Endothelial cell of umbilical vein (primary cell): ENCODE data around the gene LYSMD2. TPM values are rescaled to one million over a fixed set of nuclear protein-coding genes. Genes with fewer than 3 reads are reported as not detected.

Source experiments
- BruUV-seq: library from RNA; stranded (reverse); fragments of 400-500 nt; replicated peaks from 2 replicates; lab custom pipeline; 2021; lab: Mats Ljungman, UMichigan
- CTCF ChIA-PET: fragments of 300-600, 350-600 bp; sonication (Branson Sonifier 250); formaldehyde crosslinking; loops from one replicate; lab custom pipeline; 2021; ENCODE audit warnings: antibody characterized with exemption, inconsistent platforms; lab: Charles Lee
- POLR2A ChIA-PET: fragments of 300-600, 350-600 bp; sonication (Branson Sonifier 250); formaldehyde crosslinking; loops from one replicate; lab custom pipeline; 2021; ENCODE audit warnings: antibody characterized with exemption, inconsistent platforms; lab: Charles Lee
- DNase-seq: peaks from one replicate; pipeline ENCODE4 v3.0.0-alpha.2; 2011; ENCODE audit warnings: low read depth, low spot score
- FAIRE-seq: peaks from 2 replicates; lab custom pipeline; 2011; peaks lifted over from hg19 to GRCh38; lab: Jason Lieb, UNC
- H2AFZ ChIP-seq: 2 replicates; pipeline ENCODE4 v1.6.0; 2012; ENCODE audit warnings: low read depth, low read length, control low read depth, inconsistent platforms
- H3K27ac ChIP-seq: 2 replicates; pipeline ENCODE4 v1.5.1; 2011; ENCODE audit warnings: low read depth, mild to moderate bottlenecking, control low read depth, low read length, moderate library complexity; ENCODE audit not compliant: insufficient read depth
- H3K27me3 ChIP-seq, 2 experiments: 2 replicates each; pipeline versions ENCODE4 v1.6.0 to v1.6.1; 2011; ENCODE audit warnings: low read length in 2 of 2, mixed read lengths in 1 of 2; ENCODE audit not compliant: control insufficient read depth in 2 of 2, insufficient read depth in 2 of 2
- H3K36me3 ChIP-seq, 2 experiments: 2 replicates in 1 of 2; 3 replicates in 1 of 2; pipeline ENCODE4 v1.5.1; 2011; ENCODE audit warnings: low read length in 2 of 2, mild to moderate bottlenecking in 1 of 2, moderate library complexity in 1 of 2; ENCODE audit not compliant: control insufficient read depth in 2 of 2, insufficient read depth in 2 of 2; ENCODE audit errors: extremely low read depth in 1 of 2
- H3K4me1 ChIP-seq: 3 replicates; pipeline ENCODE4 v1.5.1; 2011; ENCODE audit warnings: mild to moderate bottlenecking, low read length; ENCODE audit not compliant: control insufficient read depth, insufficient read depth; ENCODE audit errors: extremely low read depth
- H3K4me2 ChIP-seq: 2 replicates; pipeline ENCODE4 v1.6.1; 2011; ENCODE audit warnings: low read length, control low read depth, mixed read lengths; ENCODE audit not compliant: insufficient read depth
- H3K4me3 ChIP-seq, 3 experiments: fragments of 200-600 bp in 1 of 3; sonication (generic), shearing (Covaris generic) in 1 of 3; replicated peaks in 1 of 3; 2 replicates each; pipeline ENCODE4 v1.5.1; 2011 to 2016; ENCODE audit warnings: control low read depth in 3 of 3, low read length in 3 of 3, mild to moderate bottlenecking in 2 of 3, inconsistent platforms in 1 of 3, low read depth in 1 of 3, moderate library complexity in 1 of 3; ENCODE audit not compliant: insufficient read depth in 1 of 3
- H3K79me2 ChIP-seq: 2 replicates; pipeline ENCODE4 v1.6.0; 2012; ENCODE audit warnings: low read length, inconsistent platforms; ENCODE audit not compliant: control insufficient read depth, insufficient read depth
- H3K9ac ChIP-seq: replicated peaks from 2 replicates; pipeline ENCODE3; 2011; ENCODE audit warnings: low read length, control low read depth; ENCODE audit not compliant: insufficient read depth; ENCODE audit errors: extremely low read depth
- H3K9me1 ChIP-seq: replicated peaks from 3 replicates; pipeline ENCODE4 v1.6.0; 2011; ENCODE audit warnings: mild to moderate bottlenecking, low read length; ENCODE audit not compliant: control insufficient read depth, insufficient read depth; ENCODE audit errors: extremely low read depth
- H3K9me3 ChIP-seq: replicated peaks from 2 replicates; pipeline ENCODE4 v1.5.1; 2012; ENCODE audit warnings: low read length, inconsistent platforms; ENCODE audit not compliant: control insufficient read depth, insufficient read depth
- H4K20me1 ChIP-seq: replicated peaks from 2 replicates; pipeline ENCODE3; 2011; ENCODE audit warnings: mild to moderate bottlenecking, low read length; ENCODE audit not compliant: control insufficient read depth, insufficient read depth; ENCODE audit errors: extremely low read depth
- EZH2 ChIP-seq: IDR thresholded peaks from 2 replicates; pipeline ENCODE4 v1.6.1; 2012; ENCODE audit warnings: borderline replicate concordance, low read depth, mild to moderate bottlenecking, moderate library complexity, low read length, inconsistent platforms; ENCODE audit not compliant: severe bottlenecking
- FOS ChIP-seq: IDR thresholded peaks from 2 replicates; pipeline ENCODE4 v1.6.1; 2011; ENCODE audit warnings: mild to moderate bottlenecking, low read length, moderate library complexity, borderline replicate concordance; ENCODE audit not compliant: insufficient read depth
- GATA2 ChIP-seq: IDR thresholded peaks from 2 replicates; pipeline ENCODE4 v1.7.0; 2011; ENCODE audit warnings: low read depth, mild to moderate bottlenecking, moderate library complexity, mixed read lengths, low read length; ENCODE audit not compliant: insufficient read length, insufficient read depth
- JUN ChIP-seq: IDR thresholded peaks from 2 replicates; pipeline ENCODE4 v1.6.1; 2011; ENCODE audit warnings: borderline replicate concordance, low read depth; ENCODE audit not compliant: insufficient read length, insufficient read depth
- MYC ChIP-seq: IDR thresholded peaks from one replicate; pipeline ENCODE4 v1.6.1; 2011; ENCODE audit warnings: mild to moderate bottlenecking, low read depth, low read length
- POLR2A ChIP-seq: IDR thresholded peaks from 2 replicates; pipeline ENCODE4 v1.6.1; 2012; ENCODE audit warnings: low read depth, mild to moderate bottlenecking, control low read depth, low read length
- POLR2AphosphoS5 ChIP-seq: IDR thresholded peaks from 2 replicates; pipeline ENCODE4 v1.6.1; 2012; ENCODE audit warnings: low read depth, mild to moderate bottlenecking, control low read depth, low read length, moderate library complexity; ENCODE audit not compliant: insufficient read depth
- dilution Hi-C: fragments of 300-500 bp; cut with MboI; formaldehyde crosslinking; loops from one replicate; pipeline ENCODE4 v1.15.0; 2019; ENCODE audit warnings: low sequenced_read_pairs; ENCODE audit not compliant: extremely low pct_ligation_motif_present
- intact Hi-C: fragments of 100-400 bp; cut with micrococcal nuclease; formaldehyde crosslinking; loops from one replicate; pipeline ENCODE4 v1.10.0; 2022
- polyA plus RNA-seq, 4 experiments: library from polyadenylated mRNA; depleted of rRNA in 3 of 4; stranded (reverse) in 3 of 4; unstranded in 1 of 4; fragments of >200 nt; gene quantifications; 2 replicates each; pipeline versions ENCODE4 v1.2.1 to v1.2.3, GENCODE V29; 2011 to 2012; ENCODE audit warnings: missing spikeins in 1 of 4
- total RNA-seq: library from RNA; stranded (reverse); gene quantifications from 2 replicates; pipeline ENCODE4 v1.2.3, GENCODE V29; 2021
- TF ChIP-seq, protein P1 (sequence below): IDR thresholded peaks from 2 replicates; pipeline ENCODE4 v1.6.1; 2011; ENCODE audit not compliant: insufficient read depth, insufficient read length
- TF ChIP-seq, protein P2 (sequence below), 2 donors: IDR thresholded peaks; 1 replicate in 1 of 2; 2 replicates in 1 of 2; pipeline ENCODE4 v1.5.1; 2011; ENCODE audit warnings: low read length in 2 of 2, mild to moderate bottlenecking in 2 of 2, moderate library complexity in 2 of 2, control low read depth in 1 of 2, inconsistent platforms in 1 of 2, low read depth in 1 of 2; ENCODE audit not compliant: insufficient read depth in 1 of 2; ENCODE audit errors: extremely low read depth in 1 of 2

Gene LYSMD2
- total and polyA plus RNA-seq, 2 donors (not counting 3 experiments of a cell fraction or from before 2014, with no cell fraction given), result 6.2 to 8.0 TPM

DNA sequence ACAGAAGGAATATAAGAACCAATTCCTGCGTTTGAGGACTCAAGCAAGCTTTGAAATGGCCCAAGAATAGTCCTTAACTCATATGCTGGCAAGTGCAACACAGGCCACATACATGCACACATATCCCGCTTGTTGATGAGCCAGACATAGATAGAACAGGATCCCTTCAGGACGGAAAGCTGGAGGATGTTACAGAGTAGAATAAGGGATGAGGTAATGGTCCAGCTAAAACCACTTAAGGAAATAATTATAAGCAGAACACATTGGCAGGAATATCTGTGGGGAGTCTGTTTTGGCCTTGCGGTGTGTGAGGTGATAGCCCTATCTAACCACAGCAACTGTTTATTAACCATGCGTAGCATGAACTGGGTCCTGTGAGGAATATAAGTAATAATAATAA lies 31.2 kb downstream of the LYSMD2 start:
- FAIRE-seq (no peak), DNase-seq (no peak)
- ChIA-PET POLR2A (no interaction called here), CTCF (interaction anchor here (0.8 to 1.3 kb wide), 2 partner anchors 9 kb away, joined by 3 read pairs; no protein-coding TSS in a partner anchor)
- Histone ChIP-seq H2AFZ (no peak overlapping the region), H3K4me3 (no peak overlapping the region), H3K9me3 (no peaks in the 10 kb centered on the region), H3K4me1 (no peaks in the 10 kb centered on the region), H3K4me2 (no peak overlapping the region), H4K20me1 (no peaks in the 10 kb centered on the region), H3K79me2 (no peaks in the 10 kb centered on the region), H3K9ac (no peak overlapping the region), H3K27me3 (peaks cover 7 to 17% of the 10 kb centered on the region in 2 experiments), H3K36me3 (no peaks in the 10 kb centered on the region), H3K27ac (no peak overlapping the region), H3K9me1 (no peaks in the 10 kb centered on the region)
- no peak for TF ChIP-seq POLR2A
- TF ChIP-seq, protein P1, sequence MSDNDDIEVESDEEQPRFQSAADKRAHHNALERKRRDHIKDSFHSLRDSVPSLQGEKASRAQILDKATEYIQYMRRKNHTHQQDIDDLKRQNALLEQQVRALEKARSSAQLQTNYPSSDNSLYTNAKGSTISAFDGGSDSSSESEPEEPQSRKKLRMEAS, result no peak
- no peak for TF ChIP-seq GATA2
- intact Hi-C loops, result no loop called here
- dilution Hi-C loops, result no loop called here
- BruUV-seq, result no TSS peak

DNA sequence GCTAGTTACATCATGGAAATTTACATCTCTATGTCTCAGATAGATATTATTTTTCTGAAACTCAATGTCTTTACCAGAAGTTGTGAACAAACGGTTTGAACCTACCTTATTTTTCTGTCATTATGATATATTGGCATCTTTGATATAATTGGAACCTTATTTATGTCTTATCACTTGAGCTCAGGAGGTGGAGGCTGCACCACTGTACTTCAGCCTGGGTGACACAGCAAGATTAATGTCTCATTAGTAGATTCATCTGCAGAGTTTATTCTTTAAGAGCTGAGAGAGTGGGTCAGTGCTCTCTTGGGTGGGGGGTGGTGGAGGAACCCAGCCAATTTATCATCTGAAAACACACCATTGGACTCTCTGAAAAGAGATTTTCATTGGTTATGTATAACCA lies 34.7 kb downstream of the LYSMD2 start:
- no peaks in the 10 kb centered on the region for H3K9me3 ChIP-seq
- H2AFZ ChIP-seq, result no peak overlapping the region
- FAIRE-seq, result no peak
- ChIA-PET CTCF (interaction anchor here (0.7 to 1.5 kb wide), 3 partner anchors 8 to 15 kb away, joined by 3 to 5 read pairs (median 3); no protein-coding TSS in a partner anchor), POLR2A (no interaction called here)
- intact Hi-C loops, result no loop called here
- no peaks in the 10 kb centered on the region for H3K9me1 ChIP-seq
- H3K36me3 ChIP-seq, result no peaks in the 10 kb centered on the region
- H3K4me1 ChIP-seq, result no peaks in the 10 kb centered on the region
- no peak overlapping the region for H3K27ac ChIP-seq
- no peak overlapping the region for H3K4me2 ChIP-seq
- TF ChIP-seq JUN (no peak), FOS (no peak), EZH2 (no peak), MYC (no peak), POLR2A (no peak), POLR2AphosphoS5 (no peak), GATA2 (no peak)
- TF ChIP-seq, protein P1, result no peak
- TF ChIP-seq, protein P2, sequence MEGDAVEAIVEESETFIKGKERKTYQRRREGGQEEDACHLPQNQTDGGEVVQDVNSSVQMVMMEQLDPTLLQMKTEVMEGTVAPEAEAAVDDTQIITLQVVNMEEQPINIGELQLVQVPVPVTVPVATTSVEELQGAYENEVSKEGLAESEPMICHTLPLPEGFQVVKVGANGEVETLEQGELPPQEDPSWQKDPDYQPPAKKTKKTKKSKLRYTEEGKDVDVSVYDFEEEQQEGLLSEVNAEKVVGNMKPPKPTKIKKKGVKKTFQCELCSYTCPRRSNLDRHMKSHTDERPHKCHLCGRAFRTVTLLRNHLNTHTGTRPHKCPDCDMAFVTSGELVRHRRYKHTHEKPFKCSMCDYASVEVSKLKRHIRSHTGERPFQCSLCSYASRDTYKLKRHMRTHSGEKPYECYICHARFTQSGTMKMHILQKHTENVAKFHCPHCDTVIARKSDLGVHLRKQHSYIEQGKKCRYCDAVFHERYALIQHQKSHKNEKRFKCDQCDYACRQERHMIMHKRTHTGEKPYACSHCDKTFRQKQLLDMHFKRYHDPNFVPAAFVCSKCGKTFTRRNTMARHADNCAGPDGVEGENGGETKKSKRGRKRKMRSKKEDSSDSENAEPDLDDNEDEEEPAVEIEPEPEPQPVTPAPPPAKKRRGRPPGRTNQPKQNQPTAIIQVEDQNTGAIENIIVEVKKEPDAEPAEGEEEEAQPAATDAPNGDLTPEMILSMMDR (IDR thresholded peaks at IDR 0.05; ENCODE audit: extremely low read depth in 1 of 2, insufficient read depth in 1 of 2, low read depth in 1 of 2, low read length in 2 of 2), result no peak
- H3K79me2 ChIP-seq, result no peaks in the 10 kb centered on the region
- H4K20me1 ChIP-seq, result no peaks in the 10 kb centered on the region
- dilution Hi-C loops, result no loop called here
- H3K9ac ChIP-seq, result no peak overlapping the region
- no peak overlapping the region for H3K4me3 ChIP-seq
- BruUV-seq, result no TSS peak
- DNase-seq, result no peak
- H3K27me3 ChIP-seq, result peaks cover 15 to 33% of the 10 kb centered on the region in 2 experiments
